GM18951 (cell line): ENCODE data around the gene FASTKD1.

Experiments
- POLR2A ChIP-seq: IDR thresholded peaks from 4 replicates; pipeline ENCODE4 v1.6.1; 2011; ENCODE audit warnings: mild to moderate bottlenecking; ENCODE audit not compliant: insufficient read length, insufficient read depth; ENCODE audit errors: extremely low read depth
- in situ Hi-C: fragments of 300-500 bp; cut with MboI; formaldehyde crosslinking; loops from one replicate; pipeline ENCODE4 v1.12.0; 2022; ENCODE audit warnings: low sequenced_read_pairs, mixed read lengths, inconsistent platforms; ENCODE audit not compliant: unreplicated experiment

Gene FASTKD1

GRCh38 chr2:169509298-169509885, 64.3 kb downstream of the FASTKD1 start, which contains the start of gene KLHL41:
Gene KLHL41, plus strand, starts transcription at chr2:169509702. Its CDS starts 77 bp downstream, at chr2:169509779.
- no peak for TF ChIP-seq POLR2A
- in situ Hi-C loops: no loop called here

GRCh38 chr2:169507698-169508097, 66.0 kb downstream of the FASTKD1 start:
- TF ChIP-seq POLR2A: no peak
- in situ Hi-C loops: no loop called here

DNA sequence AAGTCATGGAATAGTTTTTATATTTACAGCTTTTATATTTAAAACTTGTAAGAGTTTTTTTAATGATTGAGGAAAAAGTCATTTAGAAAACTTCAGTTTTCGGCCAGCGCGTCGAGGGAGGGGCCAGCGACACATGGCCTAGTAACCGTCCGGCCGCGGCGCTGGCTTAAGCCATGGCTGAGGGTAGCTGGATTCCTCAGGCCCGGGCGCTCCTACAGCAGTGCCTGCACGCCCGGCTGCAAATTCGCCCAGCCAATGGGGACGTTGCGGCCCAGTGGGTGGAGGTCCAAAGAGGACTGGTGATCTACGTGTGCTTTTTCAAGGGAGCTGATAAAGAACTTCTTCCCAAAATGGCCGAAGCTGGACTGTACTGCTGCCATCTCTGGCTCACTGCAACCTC, 69.0 kb downstream of the FASTKD1 start:
- no peak for TF ChIP-seq POLR2A
- in situ Hi-C loops: no loop called here

- in situ Hi-C loops: no loop called here
- TF ChIP-seq POLR2A: no peak
Observed at GRCh38 chr2:169495310-169495928, 78.2 kb downstream of the FASTKD1 start.

DNA sequence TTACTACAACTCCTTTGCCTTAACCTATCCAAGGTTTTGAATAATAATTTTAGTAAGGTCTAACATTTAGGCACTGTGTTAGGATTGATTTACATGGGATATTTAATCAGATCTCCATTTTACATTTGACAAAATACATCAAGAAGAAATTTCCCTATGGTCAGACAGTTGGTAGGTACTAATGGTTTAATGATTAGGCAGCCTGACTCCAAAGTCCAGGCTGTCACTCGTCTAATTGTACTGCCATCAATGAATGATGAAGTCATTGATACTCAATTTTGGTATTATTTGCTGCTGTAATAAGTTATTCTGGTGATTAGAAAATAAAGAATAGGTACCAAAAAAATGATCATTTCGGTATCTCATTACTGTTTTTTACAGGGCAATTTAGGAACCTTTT, 80.3 kb downstream of the FASTKD1 start:
- in situ Hi-C loops: no loop called here
- TF ChIP-seq POLR2A: no peak

- no peak for TF ChIP-seq POLR2A
- in situ Hi-C loops: no loop called here
Observed at GRCh38 chr2:169491378-169491777, 82.3 kb downstream of the FASTKD1 start.

DNA sequence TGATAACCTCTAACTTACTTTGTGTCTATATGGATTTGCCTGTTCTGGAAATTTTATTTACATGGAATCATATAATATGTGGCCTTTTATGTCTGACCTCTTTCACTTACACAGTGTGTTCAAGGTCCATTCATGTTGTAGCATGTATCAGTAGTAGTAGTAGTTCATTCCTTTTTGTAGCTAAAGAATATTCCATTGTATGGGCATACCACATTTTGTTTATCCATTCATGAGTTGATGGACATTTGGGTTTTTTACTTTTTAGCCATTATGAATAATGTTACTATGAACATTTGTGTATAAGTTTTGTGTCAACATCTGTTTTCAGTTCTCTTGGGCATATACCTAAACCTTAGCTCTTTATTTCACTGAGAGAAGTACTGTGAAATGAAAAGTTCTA, 82.8 kb downstream of the FASTKD1 start:
- in situ Hi-C loops: no loop called here
- no peak for TF ChIP-seq POLR2A

GRCh38 chr2:169486487-169486886, 87.2 kb downstream of the FASTKD1 start:
- no peak for TF ChIP-seq POLR2A
- in situ Hi-C loops: no loop called here

DNA sequence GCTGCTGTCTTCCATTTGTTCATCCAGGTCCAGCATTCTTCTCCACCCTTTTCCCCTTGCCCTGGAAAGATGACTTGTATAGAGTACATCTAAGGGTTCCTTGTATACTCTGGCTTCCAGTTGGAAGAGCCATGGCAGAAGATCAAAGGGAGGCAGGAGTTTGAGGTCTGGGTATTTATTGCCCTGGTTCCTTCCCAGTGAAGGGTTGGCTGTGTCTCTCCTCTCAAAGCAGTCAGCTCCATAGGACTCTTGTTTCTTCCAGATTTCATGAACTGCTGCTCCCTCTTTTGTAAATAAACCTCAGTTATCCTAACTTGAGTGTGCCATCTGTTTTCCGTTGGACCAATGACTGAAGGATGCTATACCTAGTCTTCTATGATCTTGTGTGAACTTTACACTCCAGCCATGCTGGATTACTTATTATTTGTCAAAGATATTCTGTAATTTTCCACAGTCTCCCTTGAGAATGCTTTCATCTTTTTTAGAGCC, 88.0 kb downstream of the FASTKD1 start:
- no peak for TF ChIP-seq POLR2A
- in situ Hi-C loops: no loop called here

DNA sequence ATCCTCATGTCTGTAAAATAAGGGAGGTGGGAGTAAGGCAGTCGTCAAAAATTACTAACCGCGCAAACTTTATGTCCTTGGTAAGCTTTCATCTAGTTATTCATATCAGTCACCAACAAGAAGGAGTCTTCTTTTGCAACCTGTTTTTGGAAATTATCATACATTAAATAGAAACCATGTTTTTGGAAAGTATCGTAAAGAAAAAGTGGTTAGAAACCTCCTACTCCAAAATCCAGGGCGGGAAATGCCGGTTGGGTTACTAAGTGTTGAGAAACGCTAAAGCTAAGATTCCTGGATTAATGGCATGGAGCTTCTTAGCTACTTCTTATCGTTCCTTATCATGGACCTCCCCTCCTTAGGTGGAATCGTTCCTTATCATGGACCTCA, 93.6 kb downstream of the FASTKD1 start:
- in situ Hi-C loops: no loop called here
- no peak for TF ChIP-seq POLR2A
